HepG2 (cell line): ENCODE data around the gene REEP2. TPM values are rescaled to one million over a fixed set of nuclear protein-coding genes. Genes with fewer than 3 reads are reported as not detected.
"Not testable (repeated sequence)": the region's sequence is repeated elsewhere in the genome, so short reads cannot be mapped to it uniquely, and the experiment has no call there.

Experiments
- ATAC-seq: fragments of 200-7000 bp; cut with Tn5 transposase; 3 replicates; pipeline ENCODE4 v1.9.1; 2020; ENCODE audit warnings: mild to moderate bottlenecking, moderate library complexity
- BruUV-seq: library from RNA; stranded (reverse); fragments of 400-500 nt; replicated peaks from 2 replicates; lab custom pipeline; 2021; lab: Mats Ljungman, UMichigan
- CTCF ChIA-PET: fragments of 300-600 bp; formaldehyde crosslinking; extraction: SDS; loops from one replicate; lab custom pipeline; 2021; ENCODE audit warnings: low total read pairs, inconsistent platforms, low intra/inter-chr PET ratio; lab: Yijun Ruan, JAX
- POLR2A ChIA-PET: fragments of 350-600 bp; sonication (Branson Sonifier 250); formaldehyde crosslinking; loops from one replicate; lab custom pipeline; 2020; ENCODE audit warnings: antibody characterized with exemption, inconsistent platforms; lab: Yijun Ruan, JAX
- DNase-seq: peaks from one replicate; pipeline ENCODE4 v3.0.0-alpha.2; 2015; ENCODE audit warnings: low spot score
- FAIRE-seq: peaks from 3 replicates; lab custom pipeline; 2011; peaks lifted over from hg19 to GRCh38; lab: Jason Lieb, UNC
- H2AFZ ChIP-seq: one replicate; pipeline ENCODE4 v1.6.1; 2011; ENCODE audit warnings: low read length, inconsistent platforms
- H3K27ac ChIP-seq: fragments of 300-600 bp; 3 replicates; pipeline ENCODE4 v1.8.0; 2011; ENCODE audit warnings: mixed run types, mild to moderate bottlenecking, mixed read lengths, low read length, inconsistent platforms; ENCODE audit not compliant: insufficient read depth; ENCODE audit errors: extremely low read length
- H3K27me3 ChIP-seq, 2 experiments: fragments of 200-600 bp in 1 of 2; 2 replicates in 1 of 2; 3 replicates in 1 of 2; pipeline versions ENCODE4 v1.6.0 to v1.8.0; 2011; ENCODE audit warnings: low read length in 2 of 2, mild to moderate bottlenecking in 2 of 2, moderate library complexity in 2 of 2, inconsistent platforms in 1 of 2; ENCODE audit not compliant: insufficient read depth in 2 of 2, control insufficient read depth in 1 of 2
- H3K36me3 ChIP-seq, 2 experiments: fragments of 200-600 bp in 1 of 2; replicated peaks in 1 of 2; 2 replicates in 1 of 2; 3 replicates in 1 of 2; pipeline versions ENCODE4 v1.5.1 to v1.8.0; 2011; ENCODE audit warnings: low read length in 2 of 2, inconsistent platforms in 1 of 2; ENCODE audit not compliant: insufficient read depth in 2 of 2, control insufficient read depth in 1 of 2
- H3K4me1 ChIP-seq: 2 replicates; pipeline ENCODE4 v1.5.1; 2012; ENCODE audit warnings: low read length, inconsistent platforms; ENCODE audit not compliant: insufficient read depth
- H3K4me2 ChIP-seq: 2 replicates; pipeline ENCODE4 v1.6.0; 2011; ENCODE audit warnings: low read depth, low read length, inconsistent platforms
- H3K4me3 ChIP-seq, 3 experiments: fragments of 200-600 bp in 1 of 3; sonication (generic), shearing (Covaris generic) in 1 of 3; replicated peaks in 1 of 3; 2 replicates each; pipeline ENCODE4 v1.5.1; 2011 to 2016; ENCODE audit warnings: low read length in 3 of 3, inconsistent platforms in 2 of 3, low read depth in 2 of 3, mild to moderate bottlenecking in 2 of 3, control low read depth in 1 of 3, mixed read lengths in 1 of 3; ENCODE audit not compliant: insufficient read depth in 1 of 3
- H3K79me2 ChIP-seq: one replicate; pipeline ENCODE4 v1.6.1; 2011; ENCODE audit warnings: low read length, inconsistent platforms; ENCODE audit not compliant: insufficient read depth
- H3K9ac ChIP-seq: 2 replicates; pipeline ENCODE4 v1.6.0; 2011; ENCODE audit warnings: mild to moderate bottlenecking, low read depth, low read length, inconsistent platforms; ENCODE audit not compliant: insufficient read depth
- H3K9me3 ChIP-seq: 2 replicates; pipeline ENCODE4 v1.5.1; 2012; ENCODE audit warnings: mild to moderate bottlenecking, low read length
- H4K20me1 ChIP-seq: 2 replicates; pipeline ENCODE4 v1.6.0; 2011; ENCODE audit warnings: inconsistent platforms, mild to moderate bottlenecking, low read length, moderate library complexity; ENCODE audit not compliant: insufficient read depth
- HNRNPK ChIP-seq: fragments of 200-400 bp; formaldehyde crosslinking; IDR thresholded peaks from 2 replicates; pipeline ENCODE4 v1.6.1; 2018; ENCODE audit warnings: low read length, low read depth, moderate library complexity, mild to moderate bottlenecking; ENCODE audit not compliant: poor library complexity, severe bottlenecking
- KDM4B ChIP-seq: sonication (generic); formaldehyde crosslinking; IDR thresholded peaks from 2 replicates; pipeline ENCODE4 v1.4.0; 2020; ENCODE audit warnings: missing genetic modification reagents
- ZNF766 ChIP-seq: sonication (generic); formaldehyde crosslinking; IDR thresholded peaks from 2 replicates; pipeline ENCODE4 v1.5.0; 2020; ENCODE audit warnings: missing genetic modification reagents, borderline replicate concordance
- WGBS: methylation state at CpG from one replicate; pipeline ENCODE4 v1.1.6; 2017; ENCODE audit warnings: low lambda C conversion rate; 5-methylcytosine and 5-hydroxymethylcytosine counted together
- in situ Hi-C: cut with HindIII; loops from 2 replicates; pipeline ENCODE4 v1.10.0; 2017; ENCODE audit warnings: low pct_unique_long_range_greater_than_20kb; ENCODE audit not compliant: extremely low pct_ligation_motif_present
- intact Hi-C: fragments of 100-400 bp; cut with micrococcal nuclease; formaldehyde crosslinking; loops from one replicate; pipeline ENCODE4 v1.10.0; 2022; ENCODE audit not compliant: unreplicated experiment
- polyA plus RNA-seq, 8 experiments: library from polyadenylated mRNA; depleted of rRNA in 3 of 8; stranded (reverse) in 7 of 8; unstranded in 1 of 8; fragments of >200 nt; fragmentation: Illumina TruSeq in 4 of 8; extraction: Trizol in 4 of 8; gene quantifications; 2 replicates each; pipeline versions ENCODE4 v1.2.1 to v1.2.3, GENCODE V29; 2011 to 2016; ENCODE audit warnings: low read depth in 4 of 8, missing spikeins in 1 of 8, mixed read lengths in 1 of 8; ENCODE audit not compliant: insufficient read depth in 1 of 8
- total RNA-seq, 5 experiments: library from RNA; depleted of rRNA; stranded (reverse); fragments of >200 nt; fragmentation: Illumina TruSeq; extraction: Trizol; gene quantifications; 2 replicates each; pipeline ENCODE4 v1.2.3, GENCODE V29; 2016; ENCODE audit warnings: low read depth in 1 of 5

Gene REEP2
- total and polyA plus RNA-seq, 2 of the 13 experiments (the other 11 are each of a cell fraction or from before 2014, with no cell fraction given): 5.3 to 7.8 TPM

GRCh38 chr5:138472353-138472752 lies 33.5 kb downstream of the REEP2 start:
- CTCF ChIA-PET: no interaction called here

GRCh38 chr5:138473151-138473550 lies 34.3 kb downstream of the REEP2 start:
- H3K79me2 ChIP-seq, DNase-seq, CTCF ChIA-PET, ATAC-seq, H3K27me3 ChIP-seq, H3K4me3 ChIP-seq, POLR2A ChIA-PET, BruUV-seq, in situ Hi-C loops, H3K9ac ChIP-seq, H3K27ac ChIP-seq, intact Hi-C loops, H3K36me3 ChIP-seq, H3K9me3 ChIP-seq, FAIRE-seq, H3K4me2 ChIP-seq, H2AFZ ChIP-seq, H4K20me1 ChIP-seq: not testable (repeated sequence)
- WGBS: 38% methylated on average over 5 of the region's 5 CpGs
- H3K4me1 ChIP-seq: peaks cover 50% of the 10 kb centered on the region

More at GRCh38 chr5:138472353-138472752, 33.5 kb downstream of the REEP2 start:
- in situ Hi-C loops: no loop called here
- peaks cover 3% of the 10 kb centered on the region for H3K79me2 ChIP-seq
- POLR2A ChIA-PET: interaction anchor here (1.1 kb wide), 1 partner anchor 20 kb away, joined by 3 read pairs; no protein-coding TSS in a partner anchor
- no TSS peak for BruUV-seq
- H3K4me3 ChIP-seq: peak overlapping the region in 2 of 3 experiments; percentile 29 to 44; a peak in 2 of 6 replicates
- H4K20me1 ChIP-seq: peaks cover 3% of the 10 kb centered on the region; the same call in 1 of the 2 replicates
- intact Hi-C loops: no loop called here
- no peak for DNase-seq
- H3K27me3 ChIP-seq: peaks cover 0 to 2% of the 10 kb centered on the region in 2 experiments; a peak in 1 of 5 replicates
- peaks cover 0 to 3% of the 10 kb centered on the region in 2 experiments; a peak in 1 of 5 replicates for H3K36me3 ChIP-seq
- no peak overlapping the region for H3K27ac ChIP-seq
- H3K9ac ChIP-seq: no peak overlapping the region
- no peak for FAIRE-seq
- peaks cover 53% of the 10 kb centered on the region for H3K4me1 ChIP-seq
- H3K9me3 ChIP-seq: no peaks in the 10 kb centered on the region
- peak overlapping the region; percentile 71 for H2AFZ ChIP-seq
- no peak for TF ChIP-seq ZNF766
- TF ChIP-seq HNRNPK: peak; percentile 26
- TF ChIP-seq KDM4B: no peak
- TF ChIP-seq, all 625 proteins: peak for 1
- H3K4me2 ChIP-seq: peak overlapping the region; percentile 81
- peak; percentile 15; the same call in 2 of the 3 replicates for ATAC-seq
- 5% methylated on average over 6 of the region's 6 CpGs for WGBS
